K562 (cell line): ENCODE results near the gene RTL10. TPM values are rescaled to one million over a fixed set of nuclear protein-coding genes. Genes with fewer than 3 reads are reported as not detected.

Source experiments
- HDAC6 ChIP-seq: IDR thresholded peaks from 2 replicates; pipeline ENCODE4 v1.6.1; 2012; ENCODE audit warnings: low read depth, mild to moderate bottlenecking, control low read depth, inconsistent platforms, low read length, moderate library complexity
- HOXB6 ChIP-seq: fragments of 250-450 bp; sonication (Bioruptor Pico); IDR thresholded peaks from 2 replicates; pipeline ENCODE4 v1.5.1; 2022; ENCODE audit warnings: mild to moderate bottlenecking, borderline replicate concordance
- KLF13 ChIP-seq: fragments of 450-650 bp; IDR thresholded peaks from 2 replicates; pipeline ENCODE4 v1.6.1; 2016; ENCODE audit warnings: missing genetic modification characterization, low read depth, mild to moderate bottlenecking, missing compliant biosample characterization, moderate library complexity, borderline replicate concordance
- polyA plus RNA-seq, 8 experiments: library from polyadenylated mRNA; depleted of rRNA in 4 of 8; stranded (reverse) in 5 of 8; unstranded in 3 of 8; fragments of >200 nt; fragmentation: Nextera tagmentation in 2 of 8; fragmentation: Illumina TruSeq in 1 of 8; extraction: Ambion mirVana in 2 of 8; extraction: Trizol in 1 of 8; gene quantifications; 2 replicates each; pipeline versions ENCODE4 v1.2.1 to v1.2.3, GENCODE V29; 2011 to 2014; ENCODE audit warnings: inconsistent platforms in 1 of 8, missing spikeins in 1 of 8
- total RNA-seq, 7 experiments: library from RNA; depleted of rRNA in 6 of 7; stranded (reverse); fragments of >200 nt in 6 of 7; fragmentation: Illumina TruSeq in 2 of 7; extraction: Trizol in 2 of 7; gene quantifications; 2 replicates each; pipeline versions ENCODE4 v1.2.1 to v1.2.3, GENCODE V29; 2011 to 2021; ENCODE audit warnings: low replicate concordance in 1 of 7
- TF ChIP-seq, protein P1 (sequence below): fragments of 250-450 bp; sonication (Bioruptor Pico); IDR thresholded peaks from 2 replicates; pipeline ENCODE4 v1.9.0; 2021; ENCODE audit warnings: mild to moderate bottlenecking, inconsistent platforms

Gene RTL10
- total and polyA plus RNA-seq, 9 of the 15 experiments (the other 6 are each of a cell fraction or from before 2014, with no cell fraction given) = 19.8 to 75.5 (median 32.5) TPM

DNA sequence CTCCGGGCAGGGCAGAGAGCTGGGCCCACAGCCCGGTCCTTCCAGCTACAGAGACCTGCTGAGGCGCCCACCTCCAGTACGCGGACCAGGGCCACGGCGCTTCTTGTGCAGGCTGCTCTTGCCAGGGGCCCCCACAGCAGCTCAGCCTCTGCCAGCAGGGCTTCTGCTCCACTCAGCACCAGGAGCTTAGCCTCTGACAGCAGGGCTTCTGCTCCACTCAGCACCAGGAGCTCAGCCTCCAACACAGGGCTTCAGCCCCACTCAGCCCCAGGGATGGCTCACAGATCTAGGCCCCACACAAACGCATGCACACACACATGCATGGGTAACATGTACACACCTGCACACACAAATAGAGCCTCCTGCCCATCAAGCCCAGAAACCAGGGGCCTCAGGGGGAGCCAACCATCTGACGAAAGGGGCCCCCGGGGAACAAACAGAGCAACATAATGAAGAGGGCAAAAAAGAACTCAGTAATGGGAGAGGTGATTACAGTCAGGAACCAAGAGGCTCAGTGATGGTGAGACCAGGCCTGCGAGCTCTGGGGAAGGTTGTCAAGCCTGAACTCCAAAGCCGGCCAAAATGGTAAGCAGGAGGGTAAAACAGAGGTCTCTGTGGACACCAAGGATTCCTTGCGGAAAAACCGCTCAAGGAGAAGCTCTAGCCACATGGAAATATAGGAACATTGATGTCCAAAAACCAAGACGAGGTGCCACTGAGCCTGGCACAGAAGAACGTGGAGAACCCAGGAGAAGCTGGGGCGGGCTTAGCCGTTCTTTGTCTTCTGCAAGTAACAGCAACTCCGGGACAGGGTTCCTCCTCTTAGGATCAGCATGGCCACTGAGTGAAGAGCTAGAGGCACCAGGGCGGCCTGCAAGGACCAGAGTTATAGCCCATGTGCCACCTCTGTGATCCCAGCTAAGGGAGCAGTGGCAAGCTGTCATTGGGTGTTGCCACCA, 46.5 kb downstream of the RTL10 start (continued):
- TF ChIP-seq HDAC6 (0 out of 2 replicates have a peak, but pooled peaks have one; percentile 33), HOXB6 (CRISPR knock-in tag) (0 out of 2 replicates have a peak, but pooled peaks have one; percentile 62), KLF13 (tag) (0 out of 2 replicates have a peak, but pooled peaks have one; percentile 21)
- TF ChIP-seq, protein P1, sequence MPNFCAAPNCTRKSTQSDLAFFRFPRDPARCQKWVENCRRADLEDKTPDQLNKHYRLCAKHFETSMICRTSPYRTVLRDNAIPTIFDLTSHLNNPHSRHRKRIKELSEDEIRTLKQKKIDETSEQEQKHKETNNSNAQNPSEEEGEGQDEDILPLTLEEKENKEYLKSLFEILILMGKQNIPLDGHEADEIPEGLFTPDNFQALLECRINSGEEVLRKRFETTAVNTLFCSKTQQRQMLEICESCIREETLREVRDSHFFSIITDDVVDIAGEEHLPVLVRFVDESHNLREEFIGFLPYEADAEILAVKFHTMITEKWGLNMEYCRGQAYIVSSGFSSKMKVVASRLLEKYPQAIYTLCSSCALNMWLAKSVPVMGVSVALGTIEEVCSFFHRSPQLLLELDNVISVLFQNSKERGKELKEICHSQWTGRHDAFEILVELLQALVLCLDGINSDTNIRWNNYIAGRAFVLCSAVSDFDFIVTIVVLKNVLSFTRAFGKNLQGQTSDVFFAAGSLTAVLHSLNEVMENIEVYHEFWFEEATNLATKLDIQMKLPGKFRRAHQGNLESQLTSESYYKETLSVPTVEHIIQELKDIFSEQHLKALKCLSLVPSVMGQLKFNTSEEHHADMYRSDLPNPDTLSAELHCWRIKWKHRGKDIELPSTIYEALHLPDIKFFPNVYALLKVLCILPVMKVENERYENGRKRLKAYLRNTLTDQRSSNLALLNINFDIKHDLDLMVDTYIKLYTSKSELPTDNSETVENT (CRISPR knock-in tag) = 0 out of 2 replicates have a peak, but pooled peaks have one; percentile 8
